Pancreas (tissue), 10 donors: ENCODE data around the gene CCDC186. TPM values are rescaled to one million over a fixed set of nuclear protein-coding genes. Genes with fewer than 3 reads are reported as not detected.

Experiments
- ATAC-seq, 4 donors: fragments of 200-7000 bp; cut with Tn5 transposase; one replicate each; pipeline versions ENCODE4 v1.8.0 to v1.9.1; 2020; ENCODE audit warnings: mild to moderate bottlenecking in 4 of 4, moderate library complexity in 4 of 4
- DNase-seq, 6 donors: peaks; one replicate each; pipeline ENCODE4 v3.0.0-alpha.2; 2020
- FAIRE-seq: peaks from 2 replicates; lab custom pipeline; 2012; peaks lifted over from hg19 to GRCh38; lab: Jason Lieb, UNC
- H3K27ac ChIP-seq, 4 donors: fragments of 200-600 bp; sonication (generic); 1 replicate in 3 of 4; 2 replicates in 1 of 4; pipeline versions ENCODE4 v1.5.0 to v1.8.0; 2020
- H3K27me3 ChIP-seq, 4 donors: fragments of 200-600 bp; one replicate each; pipeline ENCODE4 v1.8.0; 2021
- H3K36me3 ChIP-seq, 3 donors: fragments of 200-600 bp; sonication (generic) in 1 of 3; one replicate each; pipeline versions ENCODE4 v1.5.0 to v1.8.0; 2020 to 2021
- H3K4me1 ChIP-seq, 3 donors: fragments of 200-600 bp; one replicate each; pipeline ENCODE4 v1.8.0; 2021
- H3K4me3 ChIP-seq, 4 donors: fragments of 200-600 bp; sonication (generic) in 2 of 4; one replicate each; pipeline versions ENCODE4 v1.5.0 to v1.8.0; 2020 to 2021
- H3K9me3 ChIP-seq, 4 donors: fragments of 200-600 bp; one replicate each; pipeline ENCODE4 v1.8.0; 2021
- WGBS, 2 donors: extraction: QIAGEN DNeasy Blood & Tissue Kit; methylation state at CpG; one replicate each; pipeline ENCODE4 v1.1.7; 2013; 5-methylcytosine and 5-hydroxymethylcytosine counted together
- intact Hi-C, 3 donors: fragments of 100-400 bp; cut with DNase I; formaldehyde crosslinking; loops; one replicate each; pipeline versions ENCODE4 v1.11.1 to v1.14.2; 2022
- polyA plus RNA-seq, 2 donors: library from polyadenylated mRNA; stranded (reverse); fragments of 200-250 nt; gene quantifications; one replicate each; pipeline ENCODE4 v1.2.3, GENCODE V29; 2013
- total RNA-seq, 6 donors: library from RNA; stranded (reverse); fragmentation: NEBNext Ultra II Directional in 4 of 6; extraction: Animal tissue kit (Norgen Biotek cat#: 25700) in 4 of 6; gene quantifications; one replicate each; pipeline versions ENCODE4 v1.2.1 to v1.2.4, GENCODE V29; 2021 to 2023
- TF ChIP-seq, protein P1 (sequence below), 4 donors: fragments of 200-600 bp; sonication (generic) in 3 of 4; IDR thresholded peaks; one replicate each; pipeline versions ENCODE4 v1.5.0 to v1.8.0; 2021; ENCODE audit warnings: antibody characterized with exemption in 4 of 4
- donor health status: healthy with polysubstance abuse.
- donor health status: DM: no; HTN: no; CAD: no; lungs with moderate emphysema.
- donor health status: DM: no; HTN: no; CAD: no.
- donor health status: control.
- donor health status: control.
- donor health status: Bipolar disorder and iron deficiency.
- donor health status: DM: yes; HTN: yes; CAD: no.
- donor health status: DM: no; HTN: no; CAD: no.
- donor health status: DM: no; HTN: no; CAD: no.
- donor health status: DM: yes; HTN: yes; CAD: no.

CCDC186 gene
- total and polyA plus RNA-seq, 8 donors = 5.1 to 29.5 (median 22.6) TPM

- intact Hi-C loops = no loop called here
- TF ChIP-seq, protein P1, sequence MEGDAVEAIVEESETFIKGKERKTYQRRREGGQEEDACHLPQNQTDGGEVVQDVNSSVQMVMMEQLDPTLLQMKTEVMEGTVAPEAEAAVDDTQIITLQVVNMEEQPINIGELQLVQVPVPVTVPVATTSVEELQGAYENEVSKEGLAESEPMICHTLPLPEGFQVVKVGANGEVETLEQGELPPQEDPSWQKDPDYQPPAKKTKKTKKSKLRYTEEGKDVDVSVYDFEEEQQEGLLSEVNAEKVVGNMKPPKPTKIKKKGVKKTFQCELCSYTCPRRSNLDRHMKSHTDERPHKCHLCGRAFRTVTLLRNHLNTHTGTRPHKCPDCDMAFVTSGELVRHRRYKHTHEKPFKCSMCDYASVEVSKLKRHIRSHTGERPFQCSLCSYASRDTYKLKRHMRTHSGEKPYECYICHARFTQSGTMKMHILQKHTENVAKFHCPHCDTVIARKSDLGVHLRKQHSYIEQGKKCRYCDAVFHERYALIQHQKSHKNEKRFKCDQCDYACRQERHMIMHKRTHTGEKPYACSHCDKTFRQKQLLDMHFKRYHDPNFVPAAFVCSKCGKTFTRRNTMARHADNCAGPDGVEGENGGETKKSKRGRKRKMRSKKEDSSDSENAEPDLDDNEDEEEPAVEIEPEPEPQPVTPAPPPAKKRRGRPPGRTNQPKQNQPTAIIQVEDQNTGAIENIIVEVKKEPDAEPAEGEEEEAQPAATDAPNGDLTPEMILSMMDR (IDR thresholded peaks at IDR 0.05) = no peak
- Histone ChIP-seq H3K9me3 (no peaks in the 10 kb centered on the region), H3K27me3 (no peaks in the 10 kb centered on the region), H3K4me1 (no peaks in the 10 kb centered on the region), H3K27ac (no peak overlapping the region), H3K4me3 (no peak overlapping the region), H3K36me3 (peaks cover 0 to 50% (median 8%) of the 10 kb centered on the region in 3 donors)
- DNase-seq (no peak), ATAC-seq (no peak), FAIRE-seq (no peak)
- 94% methylated on average over 3 of the region's 3 CpGs for WGBS, 2 donors
Observed at GRCh38 chr10:114138581-114138980, 35.4 kb downstream of the CCDC186 start.

DNA sequence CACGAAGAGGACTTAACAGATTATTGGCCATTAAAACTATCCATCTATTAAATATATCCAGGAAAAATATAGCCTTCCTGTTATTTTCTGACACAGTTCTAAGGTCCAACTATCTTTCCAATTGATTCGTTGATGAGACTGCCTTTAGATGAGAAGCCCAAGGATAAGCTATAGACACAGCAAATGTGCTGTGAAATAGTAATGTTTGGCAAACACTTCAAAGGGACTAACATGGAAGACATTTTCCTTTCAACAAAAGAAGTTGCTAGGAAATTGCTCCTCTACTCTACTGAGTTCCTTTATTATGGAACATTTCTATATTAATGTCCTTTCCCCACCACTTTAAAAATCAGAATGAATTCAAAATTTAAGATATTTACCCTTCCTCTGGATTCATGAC lies 38.5 kb downstream of the CCDC186 start:
- no peaks in the 10 kb centered on the region for H3K9me3 ChIP-seq
- TF ChIP-seq, protein P1 (IDR thresholded peaks at IDR 0.05) = no peak
- 78 to 80% methylated on average over 2 of the region's 2 CpGs for WGBS, 2 donors
- intact Hi-C loops = no loop called here
- no peaks in the 10 kb centered on the region for H3K4me1 ChIP-seq
- peaks cover 0 to 65% (median 20%) of the 10 kb centered on the region in 3 donors for H3K36me3 ChIP-seq
- DNase-seq (no peak), ATAC-seq (no peak), FAIRE-seq (no peak)
- no peaks in the 10 kb centered on the region for H3K27me3 ChIP-seq
- H3K4me3 ChIP-seq = no peak overlapping the region
- H3K27ac ChIP-seq = no peak overlapping the region

- 88 to 91% methylated on average over 3 of the region's 3 CpGs for WGBS, 2 donors
- ATAC-seq = no peak
- peaks cover 2 to 92% (median 34%) of the 10 kb centered on the region in 3 donors for H3K36me3 ChIP-seq
- H3K27me3 ChIP-seq = no peaks in the 10 kb centered on the region
- TF ChIP-seq, protein P1 (IDR thresholded peaks at IDR 0.05) = no peak
- intact Hi-C loops = no loop called here
- no peak for FAIRE-seq
- no peaks in the 10 kb centered on the region for H3K9me3 ChIP-seq
- no peak for DNase-seq
- H3K4me3 ChIP-seq = no peak overlapping the region
- no peak overlapping the region for H3K27ac ChIP-seq
- no peaks in the 10 kb centered on the region for H3K4me1 ChIP-seq
Observed at GRCh38 chr10:114131094-114131493, 42.9 kb downstream of the CCDC186 start.

DNA sequence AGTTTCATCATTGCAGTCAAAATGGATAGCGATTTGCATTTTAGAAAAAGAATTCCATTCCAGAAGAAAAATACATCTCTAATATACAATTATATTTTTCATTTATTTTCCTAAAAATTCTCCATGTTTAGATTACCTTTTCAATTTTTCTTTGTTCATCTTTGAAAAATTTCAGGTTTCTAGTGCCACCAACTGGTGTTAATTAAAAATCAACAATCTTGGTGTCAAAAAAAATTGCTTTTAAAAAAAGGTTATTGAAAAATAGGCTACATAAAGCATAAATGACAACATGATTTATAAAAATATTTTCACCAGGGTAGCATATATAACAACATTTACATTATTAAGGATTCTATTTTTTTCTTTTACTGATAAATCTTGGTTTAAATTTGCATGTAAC lies 53.0 kb downstream of the CCDC186 start:
- DNase-seq (no peak), ATAC-seq (no peak), FAIRE-seq (peak; percentile 84)
- intact Hi-C loops = no loop called here
- WGBS, 2 donors = 95 to 100% methylated on average over 1 of the region's 1 CpG
- Histone ChIP-seq H3K4me3 (no peak overlapping the region), H3K36me3 (peaks cover 2 to 20% (median 14%) of the 10 kb centered on the region in 3 donors), H3K27ac (no peak overlapping the region), H3K27me3 (no peaks in the 10 kb centered on the region), H3K4me1 (no peaks in the 10 kb centered on the region), H3K9me3 (no peaks in the 10 kb centered on the region)
- TF ChIP-seq, protein P1 (IDR thresholded peaks at IDR 0.05) = no peak

DNA sequence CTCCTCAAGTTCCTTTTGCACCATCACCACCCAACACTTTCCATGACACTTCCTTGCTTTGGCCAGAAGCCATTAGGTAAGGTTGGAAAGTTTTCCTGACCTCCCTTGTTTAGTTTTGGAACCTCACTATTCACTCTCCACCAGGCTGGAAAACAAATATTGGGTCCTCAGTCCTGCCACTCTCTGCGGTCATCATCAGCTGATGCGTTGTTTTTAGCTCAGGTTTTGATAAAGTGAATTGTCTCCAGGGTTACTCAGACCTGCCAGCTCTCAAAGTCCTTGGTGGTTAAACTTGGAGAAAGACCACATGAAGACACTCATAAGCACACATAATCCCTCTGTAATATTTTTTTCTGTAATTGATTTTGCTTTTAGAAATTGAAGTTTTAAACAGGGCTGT lies 55.5 kb downstream of the CCDC186 start:
- Histone ChIP-seq H3K4me3 (no peak overlapping the region), H3K27me3 (no peaks in the 10 kb centered on the region), H3K9me3 (no peaks in the 10 kb centered on the region), H3K36me3 (peaks cover 0 to 2% (median 0%) of the 10 kb centered on the region in 3 donors), H3K4me1 (no peaks in the 10 kb centered on the region), H3K27ac (no peak overlapping the region)
- TF ChIP-seq, protein P1 (IDR thresholded peaks at IDR 0.05) = no peak
- DNase-seq (no peak), ATAC-seq (no peak), FAIRE-seq (no peak)
- intact Hi-C loops = no loop called here
- WGBS, 2 donors = 76 to 83% methylated on average over 2 of the region's 2 CpGs
